ENCODE data around the gene ADCY10.

DNA sequence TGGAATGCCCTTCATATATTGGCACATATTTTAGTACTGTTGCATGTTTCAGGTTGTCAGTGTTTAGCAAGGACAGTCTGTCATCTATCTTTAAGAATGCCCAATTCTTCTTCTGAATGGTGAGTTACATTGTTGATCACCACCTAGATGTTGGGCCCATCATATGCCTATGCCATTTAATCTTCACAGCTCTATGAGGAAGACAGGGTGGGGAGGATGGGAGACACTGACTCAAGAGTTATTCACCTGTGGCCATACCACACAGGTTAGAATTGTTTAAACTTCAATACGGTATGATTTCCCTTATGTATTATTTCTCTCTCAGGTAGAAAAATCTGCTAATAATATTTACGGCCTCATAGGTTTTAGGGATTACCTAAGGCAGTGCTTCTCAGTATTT, 147.4 kb downstream of the ADCY10 start:
- TF ChIP-seq, protein P1, sequence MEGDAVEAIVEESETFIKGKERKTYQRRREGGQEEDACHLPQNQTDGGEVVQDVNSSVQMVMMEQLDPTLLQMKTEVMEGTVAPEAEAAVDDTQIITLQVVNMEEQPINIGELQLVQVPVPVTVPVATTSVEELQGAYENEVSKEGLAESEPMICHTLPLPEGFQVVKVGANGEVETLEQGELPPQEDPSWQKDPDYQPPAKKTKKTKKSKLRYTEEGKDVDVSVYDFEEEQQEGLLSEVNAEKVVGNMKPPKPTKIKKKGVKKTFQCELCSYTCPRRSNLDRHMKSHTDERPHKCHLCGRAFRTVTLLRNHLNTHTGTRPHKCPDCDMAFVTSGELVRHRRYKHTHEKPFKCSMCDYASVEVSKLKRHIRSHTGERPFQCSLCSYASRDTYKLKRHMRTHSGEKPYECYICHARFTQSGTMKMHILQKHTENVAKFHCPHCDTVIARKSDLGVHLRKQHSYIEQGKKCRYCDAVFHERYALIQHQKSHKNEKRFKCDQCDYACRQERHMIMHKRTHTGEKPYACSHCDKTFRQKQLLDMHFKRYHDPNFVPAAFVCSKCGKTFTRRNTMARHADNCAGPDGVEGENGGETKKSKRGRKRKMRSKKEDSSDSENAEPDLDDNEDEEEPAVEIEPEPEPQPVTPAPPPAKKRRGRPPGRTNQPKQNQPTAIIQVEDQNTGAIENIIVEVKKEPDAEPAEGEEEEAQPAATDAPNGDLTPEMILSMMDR (IDR thresholded peaks at IDR 0.05; ENCODE audit: poor library complexity) = no peak
- no peak for TF ChIP-seq EZH2phosphoT487 (IDR thresholded peaks at IDR 0.05; ENCODE audit: low read depth, severe bottlenecking, unreplicated experiment)

Data from hepatocyte (in vitro differentiated cells).